Mesendoderm (in vitro differentiated cells): Measurements from ENCODE around the gene TSHZ2.
A peak's percentile ranks its signal among the peaks of the same experiment; 100 is the strongest.
"Not testable (repeated sequence)": the region's sequence is repeated elsewhere in the genome, so short reads cannot be mapped to it uniquely, and the experiment has no call there.

ENCODE experiments used
- DNase-seq: peaks from one replicate; pipeline ENCODE4 v3.0.0; 2013
- H2AK5ac ChIP-seq: 2 replicates; pipeline ENCODE4 v1.6.1; 2013; ENCODE audit warnings: low read length, inconsistent platforms
- H2BK120ac ChIP-seq: 2 replicates; pipeline ENCODE4 v1.6.1; 2013; ENCODE audit warnings: low read depth, mild to moderate bottlenecking, low read length, moderate library complexity, mixed read lengths
- H2BK15ac ChIP-seq: replicated peaks from 2 replicates; pipeline ENCODE4 v1.6.1; 2013; ENCODE audit warnings: low read depth, mild to moderate bottlenecking, moderate library complexity
- H2BK5ac ChIP-seq: 2 replicates; pipeline ENCODE4 v1.6.1; 2013; ENCODE audit warnings: low read length, inconsistent platforms
- H3K18ac ChIP-seq: 2 replicates; pipeline ENCODE4 v1.6.1; 2013; ENCODE audit warnings: mild to moderate bottlenecking, low read length, mixed read lengths
- H3K23ac ChIP-seq: one replicate; pipeline ENCODE4 v1.6.1; 2013; ENCODE audit warnings: low read length
- H3K27ac ChIP-seq: 2 replicates; pipeline ENCODE4 v1.5.1; 2013; ENCODE audit warnings: low read depth, mild to moderate bottlenecking, inconsistent platforms, low read length, moderate library complexity
- H3K27me3 ChIP-seq: 2 replicates; pipeline ENCODE4 v1.6.1; 2013; ENCODE audit warnings: low read length, control low read depth, mild to moderate bottlenecking, inconsistent platforms; ENCODE audit not compliant: insufficient read depth, poor library complexity
- H3K36me3 ChIP-seq: 2 replicates; pipeline ENCODE4 v1.6.1; 2013; ENCODE audit warnings: low read length, inconsistent platforms; ENCODE audit not compliant: control insufficient read depth, insufficient read depth
- H3K4ac ChIP-seq: one replicate; pipeline ENCODE4 v1.6.1; 2013; ENCODE audit warnings: low read depth, mild to moderate bottlenecking, low read length, moderate library complexity
- H3K4me1 ChIP-seq: 2 replicates; pipeline ENCODE4 v1.6.1; 2013; ENCODE audit warnings: low read depth, low read length, inconsistent platforms; ENCODE audit not compliant: control insufficient read depth
- H3K4me2 ChIP-seq: 2 replicates; pipeline ENCODE4 v1.6.1; 2013; ENCODE audit warnings: low read length
- H3K4me3 ChIP-seq: 2 replicates; pipeline ENCODE4 v1.5.1; 2013; ENCODE audit warnings: mild to moderate bottlenecking, low read length
- H3K56ac ChIP-seq: one replicate; pipeline ENCODE4 v1.6.1; 2013; ENCODE audit warnings: low read length
- H3K79me1 ChIP-seq: 2 replicates; pipeline ENCODE4 v1.6.1; 2013; ENCODE audit warnings: low read length, inconsistent platforms
- H3K79me2 ChIP-seq: 2 replicates; pipeline ENCODE4 v1.6.1; 2013; ENCODE audit warnings: mild to moderate bottlenecking, low read length; ENCODE audit not compliant: control insufficient read depth, insufficient read depth
- H3K9ac ChIP-seq: 2 replicates; pipeline ENCODE4 v1.6.1; 2013; ENCODE audit warnings: low read length, inconsistent platforms
- H4K5ac ChIP-seq: one replicate; pipeline ENCODE4 v1.6.1; 2013; ENCODE audit warnings: low read length
- H4K8ac ChIP-seq: one replicate; pipeline ENCODE4 v1.6.1; 2013; ENCODE audit warnings: low read depth, mild to moderate bottlenecking, control low read depth, low read length, moderate library complexity
- WGBS: extraction: QIAGEN DNeasy Blood & Tissue Kit; methylation state at CpG from one replicate; pipeline ENCODE4 v1.1.7; 2013; ENCODE audit warnings: low lambda C conversion rate, missing lambda C conversion rate; ENCODE audit not compliant: insufficient coverage; ENCODE audit errors: extremely low coverage; 5-methylcytosine and 5-hydroxymethylcytosine counted together

TSHZ2 gene

DNA sequence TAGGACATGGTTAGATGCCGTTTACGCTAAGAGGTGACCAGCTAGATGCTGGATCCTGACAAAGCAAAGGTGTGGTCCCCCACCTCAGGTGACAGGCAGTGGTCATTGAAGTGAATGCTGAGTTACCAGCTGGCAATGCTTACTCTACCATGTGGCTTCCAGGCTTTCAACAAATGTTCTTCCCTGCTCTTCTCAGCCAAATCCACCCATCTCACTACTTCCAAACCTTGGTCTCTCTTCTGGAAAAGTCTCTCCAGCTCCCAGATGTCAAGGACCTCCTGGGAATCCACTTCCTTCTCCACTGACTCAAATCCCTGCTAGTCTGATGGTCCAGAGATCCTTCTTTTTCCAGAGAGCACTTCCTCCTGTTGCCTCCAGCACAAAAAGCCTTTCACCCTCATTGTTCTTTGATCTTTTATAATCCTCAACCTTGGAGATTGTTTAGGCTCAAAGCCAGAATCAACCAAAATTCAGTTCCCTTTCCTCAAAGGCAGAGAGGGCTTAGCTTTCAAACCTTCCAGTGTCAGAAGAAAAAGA lies 393.4 kb downstream of the TSHZ2 start:
- no peak overlapping the region for H2BK120ac ChIP-seq
- H4K8ac ChIP-seq = no peak overlapping the region
- H4K5ac ChIP-seq = no peak overlapping the region
- no peak overlapping the region for H3K56ac ChIP-seq
- H2BK5ac ChIP-seq = no peak overlapping the region
- no peak overlapping the region for H3K23ac ChIP-seq
- H2BK15ac ChIP-seq = no peak overlapping the region
- WGBS = no CpG with 5 or more reads among the region's 2 CpGs
- no peak overlapping the region for H3K9ac ChIP-seq
- no peaks in the 10 kb centered on the region for H3K79me1 ChIP-seq
- no peaks in the 10 kb centered on the region for H3K79me2 ChIP-seq
- no peak overlapping the region for H3K18ac ChIP-seq
- H3K4me3 ChIP-seq = no peak overlapping the region
- H3K27me3 ChIP-seq = no peaks in the 10 kb centered on the region
- H3K4me2 ChIP-seq = no peak overlapping the region
- H3K4me1 ChIP-seq = no peaks in the 10 kb centered on the region
- no peak for DNase-seq
- H3K4ac ChIP-seq = no peak overlapping the region
- H3K36me3 ChIP-seq = no peaks in the 10 kb centered on the region
- H3K27ac ChIP-seq = no peak overlapping the region
- H2AK5ac ChIP-seq = no peak overlapping the region

DNA sequence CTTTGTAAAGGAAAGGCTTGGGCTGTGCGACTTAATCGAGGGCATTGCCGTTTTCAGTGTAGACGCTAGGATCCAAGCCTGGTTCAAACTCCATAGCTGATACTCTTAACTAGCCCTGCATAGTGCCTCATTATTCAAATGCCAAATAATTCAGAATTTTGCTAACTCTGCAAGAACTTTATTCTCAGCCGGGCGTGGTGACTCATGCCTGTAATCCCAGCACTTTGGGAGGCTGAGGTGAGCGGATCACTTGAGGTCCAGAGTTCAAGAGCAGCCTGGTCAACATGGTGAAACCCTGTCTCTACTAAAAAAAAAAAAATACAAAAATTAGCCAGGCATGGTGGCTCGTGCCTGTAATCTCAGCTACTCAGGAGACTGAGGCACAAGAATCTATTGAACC lies 394.8 kb downstream of the TSHZ2 start:
- no CpG with 5 or more reads among the region's 8 CpGs for WGBS

DNA sequence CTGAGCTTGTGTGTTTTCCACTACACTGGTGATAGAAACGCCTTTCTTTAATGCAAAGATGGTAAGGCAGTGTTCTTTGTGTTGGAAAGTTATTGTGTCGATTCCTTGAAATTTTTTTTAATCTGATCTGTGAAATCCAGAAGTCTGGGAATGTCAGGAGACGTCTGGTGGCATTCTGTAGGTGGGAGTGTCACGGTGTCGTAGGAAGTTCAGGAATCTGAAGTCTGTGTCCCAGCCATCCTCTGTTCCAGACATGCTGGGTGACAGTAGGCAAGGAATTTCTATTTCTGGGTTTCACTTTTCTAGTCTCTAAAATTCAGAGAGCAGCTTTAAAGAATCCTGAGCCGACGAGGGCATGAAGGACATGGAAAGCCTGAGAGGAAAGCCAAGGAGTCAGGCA lies 397.7 kb downstream of the TSHZ2 start:
- Histone ChIP-seq H3K4ac (no peak overlapping the region), H3K23ac (no peak overlapping the region), H3K27me3 (no peaks in the 10 kb centered on the region), H3K4me2 (no peak overlapping the region), H3K27ac (no peak overlapping the region), H3K4me3 (no peak overlapping the region), H3K4me1 (no peaks in the 10 kb centered on the region), H4K5ac (no peak overlapping the region), H3K36me3 (no peaks in the 10 kb centered on the region), H2BK15ac (no peak overlapping the region), H2AK5ac (no peak overlapping the region), H2BK120ac (no peak overlapping the region), H4K8ac (no peak overlapping the region), H3K56ac (no peak overlapping the region), H3K18ac (no peak overlapping the region), H3K79me1 (no peaks in the 10 kb centered on the region), H3K9ac (no peak overlapping the region), H2BK5ac (no peak overlapping the region), H3K79me2 (no peaks in the 10 kb centered on the region)
- peak; percentile 11 for DNase-seq
- no CpG with 5 or more reads among the region's 7 CpGs for WGBS

More for the DNA sequence above, 394.8 kb downstream of the TSHZ2 start:
- not testable (repeated sequence) for H4K5ac ChIP-seq, H3K4me3 ChIP-seq, H3K23ac ChIP-seq, H3K4me2 ChIP-seq, DNase-seq, H2BK5ac ChIP-seq, H2BK120ac ChIP-seq, H3K79me1 ChIP-seq, H3K27me3 ChIP-seq, H3K56ac ChIP-seq, H3K18ac ChIP-seq, H2BK15ac ChIP-seq, H3K4ac ChIP-seq, H4K8ac ChIP-seq, H3K36me3 ChIP-seq, H3K79me2 ChIP-seq, H3K9ac ChIP-seq, H2AK5ac ChIP-seq, H3K27ac ChIP-seq, H3K4me1 ChIP-seq

DNA sequence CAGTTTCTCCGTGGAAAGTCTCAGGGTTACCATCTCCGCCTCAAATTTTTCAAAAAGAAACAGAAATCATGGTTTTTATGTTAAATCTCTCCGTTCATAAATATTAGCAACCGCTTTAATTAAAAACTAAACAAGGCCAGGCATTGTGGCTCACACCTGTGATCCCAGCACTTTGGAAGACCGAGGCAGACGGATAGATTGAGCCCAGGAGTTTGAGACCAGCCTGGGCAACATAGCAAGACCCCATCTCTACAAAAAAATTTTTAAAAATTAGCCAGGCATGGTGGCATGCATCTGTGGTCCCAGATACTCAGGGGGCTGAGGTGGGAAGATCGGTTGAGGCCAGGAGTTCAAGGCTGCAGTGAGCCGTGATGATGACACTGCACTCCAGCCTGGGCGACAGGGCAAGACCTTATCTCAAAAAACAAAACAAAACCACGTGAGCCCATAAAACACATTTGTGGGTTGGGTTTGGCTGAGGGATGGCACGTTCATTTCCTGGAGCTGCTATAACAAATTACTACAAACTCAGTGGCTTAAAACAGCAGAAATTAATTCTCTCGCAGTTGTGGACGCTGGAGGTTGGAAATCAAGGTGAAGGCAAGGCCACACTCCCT lies 398.3 kb downstream of the TSHZ2 start:
- H3K4me1 ChIP-seq = no peaks in the 10 kb centered on the region
- no peak overlapping the region for H3K23ac ChIP-seq
- no peak overlapping the region for H3K9ac ChIP-seq
- no peaks in the 10 kb centered on the region for H3K27me3 ChIP-seq
- H3K4ac ChIP-seq = no peak overlapping the region
- no peak overlapping the region for H2BK5ac ChIP-seq
- no peak overlapping the region for H3K56ac ChIP-seq
- H3K4me3 ChIP-seq = no peak overlapping the region
- no peaks in the 10 kb centered on the region for H3K36me3 ChIP-seq
- no peak overlapping the region for H2BK120ac ChIP-seq
- no peak overlapping the region for H3K18ac ChIP-seq
- no peak overlapping the region for H2AK5ac ChIP-seq
- no peak for DNase-seq
- no peak overlapping the region for H3K27ac ChIP-seq
- no peaks in the 10 kb centered on the region for H3K79me2 ChIP-seq
- H2BK15ac ChIP-seq = no peak overlapping the region
- H3K4me2 ChIP-seq = no peak overlapping the region
- no peaks in the 10 kb centered on the region for H3K79me1 ChIP-seq
- no peak overlapping the region for H4K5ac ChIP-seq
- no CpG with 5 or more reads among the region's 13 CpGs for WGBS
- no peak overlapping the region for H4K8ac ChIP-seq

DNA sequence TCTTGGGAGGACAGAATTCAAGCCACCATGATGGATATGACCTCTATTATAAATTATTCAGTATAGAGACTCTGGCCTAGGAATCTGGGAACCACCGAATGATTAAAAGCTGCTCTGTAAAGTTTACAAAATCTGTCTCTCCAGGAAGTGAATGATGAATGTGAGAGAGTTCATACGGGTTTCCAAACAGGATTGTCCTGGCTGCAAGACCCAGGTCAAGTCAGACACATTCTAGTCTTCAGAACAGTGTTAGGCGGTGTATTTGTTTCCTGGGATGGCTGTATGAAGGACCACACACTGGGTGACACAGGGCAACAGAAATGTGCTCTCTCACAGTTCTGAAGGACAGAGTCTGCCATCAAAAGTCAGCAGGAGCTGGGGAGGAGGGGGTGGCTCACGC lies 399.1 kb downstream of the TSHZ2 start:
- H3K27me3 ChIP-seq = no peaks in the 10 kb centered on the region
- H4K5ac ChIP-seq = no peak overlapping the region
- no peak overlapping the region for H2AK5ac ChIP-seq
- H2BK120ac ChIP-seq = no peak overlapping the region
- no peak overlapping the region for H3K18ac ChIP-seq
- no peaks in the 10 kb centered on the region for H3K79me1 ChIP-seq
- no CpG with 5 or more reads among the region's 4 CpGs for WGBS
- H3K4me1 ChIP-seq = no peaks in the 10 kb centered on the region
- H2BK15ac ChIP-seq = no peak overlapping the region
- H3K36me3 ChIP-seq = no peaks in the 10 kb centered on the region
- no peak overlapping the region for H3K23ac ChIP-seq
- no peak overlapping the region for H3K4ac ChIP-seq
- DNase-seq = no peak
- H3K4me3 ChIP-seq = no peak overlapping the region
- H3K27ac ChIP-seq = no peak overlapping the region
- H3K9ac ChIP-seq = no peak overlapping the region
- H3K79me2 ChIP-seq = no peaks in the 10 kb centered on the region
- no peak overlapping the region for H3K4me2 ChIP-seq
- H2BK5ac ChIP-seq = no peak overlapping the region
- no peak overlapping the region for H4K8ac ChIP-seq
- H3K56ac ChIP-seq = no peak overlapping the region

DNA sequence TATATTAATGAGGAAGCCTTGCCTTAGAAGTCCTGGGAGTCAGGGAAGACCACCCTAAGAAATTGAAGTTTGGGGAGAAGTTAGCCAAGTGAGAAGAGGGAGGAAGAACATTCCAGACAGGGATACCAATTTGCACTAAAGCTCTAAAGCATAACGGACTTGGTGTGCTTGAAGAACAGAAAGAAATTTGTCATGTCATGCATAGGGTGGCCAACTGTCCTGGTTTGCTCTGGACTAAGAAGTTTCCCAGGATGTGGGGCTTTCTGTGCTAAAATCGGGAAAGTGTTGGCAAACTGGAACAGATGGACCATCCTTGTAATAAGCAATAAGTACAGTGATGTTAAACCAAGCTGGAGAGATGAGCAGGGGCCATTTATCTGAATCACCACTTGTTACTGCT lies 403.9 kb downstream of the TSHZ2 start:
- no peak overlapping the region for H3K27ac ChIP-seq

More for the DNA sequence above, 403.9 kb downstream of the TSHZ2 start:
- no peak overlapping the region for H4K8ac ChIP-seq
- no peak overlapping the region for H3K9ac ChIP-seq
- H3K4me3 ChIP-seq = no peak overlapping the region
- H3K4me2 ChIP-seq = no peak overlapping the region
- H2BK120ac ChIP-seq = no peak overlapping the region
- no peak for DNase-seq
- no peaks in the 10 kb centered on the region for H3K79me1 ChIP-seq
- H3K23ac ChIP-seq = no peak overlapping the region
- no peak overlapping the region for H3K56ac ChIP-seq
- no peak overlapping the region for H2AK5ac ChIP-seq
- WGBS = no CpG with 5 or more reads among the region's 2 CpGs
- H3K4me1 ChIP-seq = no peaks in the 10 kb centered on the region
- H3K27me3 ChIP-seq = no peaks in the 10 kb centered on the region
- no peaks in the 10 kb centered on the region for H3K79me2 ChIP-seq
- H2BK15ac ChIP-seq = no peak overlapping the region
- no peak overlapping the region for H4K5ac ChIP-seq
- H2BK5ac ChIP-seq = no peak overlapping the region
- H3K36me3 ChIP-seq = no peaks in the 10 kb centered on the region
- H3K4ac ChIP-seq = no peak overlapping the region
- H3K18ac ChIP-seq = no peak overlapping the region
